HG02884 (cell line): ENCODE data around the gene SDK2.

Experiments
- ATAC-seq: cut with Tn5 transposase; IDR thresholded peaks from one replicate; pipeline ENCODE4 v1.9.1; 2021; ENCODE audit warnings: mild to moderate bottlenecking, moderate library complexity; ENCODE audit not compliant: unreplicated experiment

SDK2 gene

DNA sequence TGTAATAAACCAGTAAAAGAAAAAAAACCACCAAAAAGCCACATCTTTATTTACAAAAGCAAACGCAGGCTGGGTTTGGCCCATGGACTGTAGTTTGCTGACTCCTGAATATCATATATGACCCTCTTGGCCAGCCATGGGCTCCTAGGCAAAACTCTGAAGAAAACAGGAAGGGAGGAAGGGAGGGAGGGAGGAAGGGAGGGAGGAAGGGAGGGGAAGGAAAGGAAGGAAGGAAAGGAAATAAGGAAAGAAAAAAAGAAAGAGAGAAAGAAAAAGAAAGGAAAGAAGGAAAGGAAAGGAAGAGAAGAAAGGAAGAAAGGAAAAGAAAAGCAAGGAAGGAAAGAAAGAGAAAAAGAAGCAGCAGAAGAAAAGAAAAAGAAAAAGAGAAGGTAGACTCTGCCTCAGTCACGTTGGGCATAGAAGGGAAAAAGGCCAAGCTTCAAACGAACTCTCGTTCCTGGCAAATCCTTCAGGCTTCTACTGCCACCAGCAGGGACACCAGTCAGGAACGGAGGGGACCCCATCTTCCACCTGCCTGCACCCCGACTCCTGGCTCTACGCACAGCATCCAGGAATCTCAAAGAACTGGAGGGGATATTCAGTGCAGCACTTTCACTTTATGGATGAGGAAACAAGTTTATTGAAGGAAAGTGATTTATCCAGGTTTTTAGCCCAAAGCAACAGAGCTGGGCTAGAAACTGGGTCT, 354.5 kb downstream of the SDK2 start:
- ATAC-seq = no peak

GRCh38 chr17:73288534-73289302, 355.5 kb downstream of the SDK2 start:
- ATAC-seq = no peak

- ATAC-seq = no peak
These were observed 357.4 kb downstream of the SDK2 start for GRCh38 chr17:73286863-73287296.

- no peak for ATAC-seq
These were observed 358.1 kb downstream of the SDK2 start for GRCh38 chr17:73285916-73286862.

- ATAC-seq = no peak
These were observed 358.7 kb downstream of the SDK2 start for GRCh38 chr17:73285603-73285908.

DNA sequence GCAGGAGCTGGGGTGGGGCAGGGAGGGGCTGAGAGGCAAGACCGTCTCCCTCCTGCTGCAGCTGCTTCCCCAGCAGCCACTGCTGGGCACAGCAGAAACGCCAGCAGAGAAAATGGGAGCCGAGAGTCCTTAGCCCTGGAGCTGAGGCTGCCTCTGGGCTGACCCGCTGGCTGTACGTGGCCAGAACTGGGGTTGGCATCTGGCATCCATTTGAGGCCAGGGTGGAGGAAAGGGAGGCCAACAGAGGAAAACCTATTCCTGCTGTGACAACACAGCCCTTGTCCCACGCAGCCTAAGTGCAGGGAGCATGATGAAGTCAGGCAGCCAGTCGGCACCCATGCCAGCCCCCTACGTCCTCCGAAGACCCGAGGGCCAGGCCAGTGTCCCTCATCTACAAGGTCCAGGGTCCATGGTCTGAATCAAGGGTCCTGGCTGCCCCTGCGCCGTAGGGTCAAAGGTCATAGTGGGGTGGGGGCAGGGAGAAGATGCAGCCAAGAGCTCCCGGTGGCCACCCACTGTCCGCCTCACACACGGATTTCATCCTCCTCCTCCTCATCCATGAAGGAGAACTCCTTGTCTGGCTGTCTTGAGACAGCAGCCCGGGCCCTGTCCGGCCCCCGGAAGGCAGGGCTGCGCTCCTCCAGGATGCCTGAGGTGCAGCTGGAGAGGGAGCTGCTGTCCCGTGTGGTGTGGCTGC, 359.2 kb downstream of the SDK2 start:
- no peak for ATAC-seq
